H9 (cell line): Measurements from ENCODE around the gene GSE1. TPM values are rescaled to one million over a fixed set of nuclear protein-coding genes. Genes with fewer than 3 reads are reported as not detected.

Experiments
- DNase-seq: peaks from one replicate; pipeline ENCODE4 v3.0.0-alpha.2; 2017
- H2AFZ ChIP-seq: one replicate; pipeline ENCODE4 v1.6.1; 2013; ENCODE audit warnings: mild to moderate bottlenecking, low read length, control low read depth, moderate library complexity
- H2AK5ac ChIP-seq: 2 replicates; pipeline ENCODE4 v1.6.1; 2013; ENCODE audit warnings: low read length, control low read depth, mixed read lengths; ENCODE audit not compliant: insufficient read length
- H2BK120ac ChIP-seq: one replicate; pipeline ENCODE4 v1.6.1; 2013; ENCODE audit warnings: low read depth, mild to moderate bottlenecking, low read length, control low read depth, inconsistent platforms; ENCODE audit not compliant: poor library complexity, severe bottlenecking
- H2BK12ac ChIP-seq: 2 replicates; pipeline ENCODE4 v1.6.1; 2013; ENCODE audit warnings: low read length, control low read depth, mixed read lengths, low read depth; ENCODE audit not compliant: insufficient read length
- H2BK15ac ChIP-seq: 2 replicates; pipeline ENCODE4 v1.6.1; 2013; ENCODE audit warnings: low read depth, low read length, control low read depth
- H2BK20ac ChIP-seq: one replicate; pipeline ENCODE4 v1.6.1; 2013; ENCODE audit warnings: low read depth, mild to moderate bottlenecking, low read length, control low read depth, inconsistent platforms; ENCODE audit not compliant: poor library complexity, severe bottlenecking
- H2BK5ac ChIP-seq: 2 replicates; pipeline ENCODE4 v1.6.1; 2013; ENCODE audit warnings: low read length, control low read depth, mixed read lengths; ENCODE audit not compliant: insufficient read length
- H3K14ac ChIP-seq: 2 replicates; pipeline ENCODE4 v1.6.1; 2013; ENCODE audit warnings: low read length, control low read depth; ENCODE audit not compliant: insufficient read depth
- H3K18ac ChIP-seq: 2 replicates; pipeline ENCODE4 v1.6.1; 2013; ENCODE audit warnings: low read depth, mild to moderate bottlenecking, mixed read lengths, low read length, control low read depth; ENCODE audit not compliant: insufficient read length
- H3K23ac ChIP-seq: 2 replicates; pipeline ENCODE4 v1.6.1; 2013; ENCODE audit warnings: low read length, control low read depth, mixed read lengths, low read depth; ENCODE audit not compliant: insufficient read length
- H3K23me2 ChIP-seq: 2 replicates; pipeline ENCODE4 v1.6.1; 2013; ENCODE audit warnings: low read depth, mild to moderate bottlenecking, mixed read lengths, low read length, control low read depth; ENCODE audit not compliant: insufficient read length, poor library complexity, severe bottlenecking
- H3K27ac ChIP-seq: 2 replicates; pipeline ENCODE4 v1.5.1; 2013; ENCODE audit warnings: low read length, control low read depth, mixed read lengths, low read depth; ENCODE audit not compliant: insufficient read length
- H3K27me3 ChIP-seq: 2 replicates; pipeline ENCODE4 v1.6.1; 2013; ENCODE audit warnings: low read length, control low read depth, inconsistent platforms; ENCODE audit not compliant: insufficient read depth
- H3K4ac ChIP-seq: 2 replicates; pipeline ENCODE4 v1.6.1; 2013; ENCODE audit warnings: low read depth, mild to moderate bottlenecking, control low read depth, inconsistent platforms, low read length, moderate library complexity
- H3K4me1 ChIP-seq: 2 replicates; pipeline ENCODE4 v1.6.1; 2013; ENCODE audit warnings: low read length, control low read depth, inconsistent platforms; ENCODE audit not compliant: insufficient read depth
- H3K4me2 ChIP-seq: 2 replicates; pipeline ENCODE4 v1.6.1; 2013; ENCODE audit warnings: low read length, control low read depth, mixed read lengths; ENCODE audit not compliant: insufficient read length, insufficient read depth
- H3K56ac ChIP-seq: 2 replicates; pipeline ENCODE4 v1.6.1; 2013; ENCODE audit warnings: low read depth, mild to moderate bottlenecking, mixed read lengths, low read length, control low read depth; ENCODE audit not compliant: insufficient read length
- H3K79me1 ChIP-seq: 2 replicates; pipeline ENCODE4 v1.6.1; 2013; ENCODE audit warnings: low read depth, mild to moderate bottlenecking, moderate library complexity, low read length, control low read depth, inconsistent platforms; ENCODE audit not compliant: insufficient read depth, poor library complexity, severe bottlenecking
- H3K79me2 ChIP-seq: 2 replicates; pipeline ENCODE4 v1.6.1; 2013; ENCODE audit warnings: low read length, control low read depth, inconsistent platforms; ENCODE audit not compliant: insufficient read depth
- H3K9ac ChIP-seq: 2 replicates; pipeline ENCODE4 v1.6.1; 2013; ENCODE audit warnings: low read length, control low read depth, mixed read lengths; ENCODE audit not compliant: insufficient read length; ENCODE audit errors: extremely low read depth
- H3K9me3 ChIP-seq: one replicate; pipeline ENCODE4 v1.6.1; 2013; ENCODE audit warnings: low read depth, low read length, inconsistent platforms; ENCODE audit not compliant: control insufficient read depth
- H3T11ph ChIP-seq: one replicate; pipeline ENCODE4 v1.6.1; 2013; ENCODE audit warnings: mild to moderate bottlenecking, low read length, control low read depth, inconsistent platforms
- H4K20me1 ChIP-seq: one replicate; pipeline ENCODE4 v1.6.1; 2013; ENCODE audit not compliant: control insufficient read depth, insufficient read length, insufficient read depth
- H4K5ac ChIP-seq: 2 replicates; pipeline ENCODE4 v1.6.1; 2013; ENCODE audit warnings: low read depth, mild to moderate bottlenecking, mixed read lengths, low read length, control low read depth; ENCODE audit not compliant: insufficient read length
- H4K8ac ChIP-seq: replicated peaks from 2 replicates; pipeline ENCODE4 v1.6.1; 2013; ENCODE audit warnings: low read length, control low read depth, mixed read lengths, low read depth; ENCODE audit not compliant: insufficient read length
- H4K91ac ChIP-seq: 2 replicates; pipeline ENCODE4 v1.6.1; 2013; ENCODE audit warnings: low read depth, mild to moderate bottlenecking, moderate library complexity, mixed read lengths, low read length, control low read depth; ENCODE audit not compliant: insufficient read length
- H3K27ac Mint-ChIP-seq, 3 experiments: 2 replicates in 2 of 3; 3 replicates in 1 of 3; pipeline ENCODE4 v1.8.0; 2020 to 2021; ENCODE audit warnings: mixed read lengths in 3 of 3, mild to moderate bottlenecking in 1 of 3, moderate library complexity in 1 of 3
- H3K27me3 Mint-ChIP-seq: 2 replicates; pipeline ENCODE4 v1.8.0; 2021; ENCODE audit warnings: low read depth, mild to moderate bottlenecking, moderate library complexity, mixed read lengths
- H3K36me3 Mint-ChIP-seq, 3 experiments: 2 replicates in 2 of 3; 3 replicates in 1 of 3; pipeline ENCODE4 v1.8.0; 2020 to 2021; ENCODE audit warnings: low read depth in 3 of 3, mixed read lengths in 3 of 3; ENCODE audit not compliant: insufficient read depth in 1 of 3
- H3K4me1 Mint-ChIP-seq, 2 experiments: 2 replicates each; pipeline ENCODE4 v1.8.0; 2020; ENCODE audit warnings: mixed read lengths in 2 of 2
- H3K4me3 Mint-ChIP-seq, 2 experiments: 2 replicates in 1 of 2; 3 replicates in 1 of 2; pipeline ENCODE4 v1.8.0; 2020 to 2021; ENCODE audit warnings: mild to moderate bottlenecking in 2 of 2, mixed read lengths in 2 of 2, moderate library complexity in 1 of 2
- H3K9me3 Mint-ChIP-seq, 2 experiments: 2 replicates in 1 of 2; 3 replicates in 1 of 2; pipeline ENCODE4 v1.8.0; 2020; ENCODE audit warnings: mild to moderate bottlenecking in 2 of 2, mixed read lengths in 2 of 2, moderate library complexity in 1 of 2
- CTCF ChIP-seq: fragments of 200-600 bp; sonication (generic); conservative IDR thresholded peaks from 3 replicates; pipeline ENCODE4 v1.8.0; 2021; ENCODE audit warnings: antibody characterized with exemption, mild to moderate bottlenecking
- WGBS: extraction: QIAGEN DNeasy Blood & Tissue Kit; methylation state at CpG from one replicate; pipeline ENCODE4 v1.1.7; 2013; ENCODE audit warnings: missing lambda C conversion rate, low lambda C conversion rate, mixed read lengths; ENCODE audit not compliant: insufficient read length; ENCODE audit errors: extremely low coverage; 5-methylcytosine and 5-hydroxymethylcytosine counted together
- total RNA-seq: library from RNA; stranded (reverse); gene quantifications from 2 replicates; pipeline ENCODE4 v1.2.1, GENCODE V29; 2021

The GSE1 gene
- total RNA-seq, 1 experiment from 2014 or later = 125 TPM

GRCh38 chr16:85565340-85565739 is 47.8 kb upstream of the GSE1 start:
- H3K23me2 ChIP-seq = no peaks in the 10 kb centered on the region
- Mint-ChIP-seq H3K36me3 (peaks cover 2 to 16% (median 5%) of the 10 kb centered on the region in 3 experiments; a peak in 6 of 7 replicates), H3K9me3 (peaks cover 6 to 8% of the 10 kb centered on the region in 2 experiments; a peak in 4 of 5 replicates), H3K27ac (no peak overlapping the region), H3K27me3 (peaks cover 4% of the 10 kb centered on the region; the same call in 1 of the 2 replicates), H3K4me1 (peaks cover 64 to 71% of the 10 kb centered on the region in 2 experiments), H3K4me3 (no peak overlapping the region)
- H3K27ac ChIP-seq = no peak overlapping the region
- WGBS = no CpG with 5 or more reads among the region's 9 CpGs
- no peak overlapping the region for H2BK12ac ChIP-seq
- H3K56ac ChIP-seq = no peak overlapping the region
- no peak overlapping the region for H3K18ac ChIP-seq
- TF ChIP-seq CTCF = no peak
- no peak overlapping the region for H2AFZ ChIP-seq
- H3K79me2 ChIP-seq = peaks cover 13% of the 10 kb centered on the region; the same call in 1 of the 2 replicates
- no peak overlapping the region for H2BK120ac ChIP-seq
- H2AK5ac ChIP-seq = no peak overlapping the region
- no peaks in the 10 kb centered on the region for H3K27me3 ChIP-seq
- DNase-seq = no peak
- H3K4ac ChIP-seq = no peak overlapping the region
- H3K9ac ChIP-seq = no peak overlapping the region
- no peak overlapping the region for H2BK20ac ChIP-seq
- no peaks in the 10 kb centered on the region for H3K9me3 ChIP-seq
- H2BK15ac ChIP-seq = no peak overlapping the region
- no peaks in the 10 kb centered on the region for H3K79me1 ChIP-seq
- H2BK5ac ChIP-seq = no peak overlapping the region
- no peak overlapping the region for H3K14ac ChIP-seq
- no peak overlapping the region for H4K91ac ChIP-seq
- no peak overlapping the region for H4K5ac ChIP-seq
- peaks cover 7% of the 10 kb centered on the region; the same call in 1 of the 2 replicates for H3K4me1 ChIP-seq
- no peaks in the 10 kb centered on the region for H4K20me1 ChIP-seq
- H3T11ph ChIP-seq = no peak overlapping the region
- H3K4me2 ChIP-seq = no peak overlapping the region
- no peak overlapping the region for H4K8ac ChIP-seq
- H3K23ac ChIP-seq = no peak overlapping the region
